AG04450 (cell line): ENCODE results near the gene HOXA2. TPM values are rescaled to one million over a fixed set of nuclear protein-coding genes. Genes with fewer than 3 reads are reported as not detected.

ENCODE experiments used
- CTCF ChIA-PET: fragments of 300-600, 350-600 bp; formaldehyde crosslinking; extraction: SDS; loops from one replicate; lab custom pipeline; 2022; ENCODE audit warnings: antibody characterized with exemption, inconsistent platforms; lab: Charles Lee
- POLR2A ChIA-PET: fragments of 350-600 bp; formaldehyde crosslinking; extraction: SDS; loops from one replicate; lab custom pipeline; 2021; ENCODE audit warnings: antibody characterized with exemption, inconsistent platforms; lab: Yijun Ruan, JAX
- DNase-seq: peaks from one replicate; pipeline ENCODE4 v3.0.0-alpha.2; 2011; ENCODE audit warnings: low read depth, low spot score
- H3K27ac ChIP-seq: one replicate; pipeline ENCODE4 v1.5.1; 2012; ENCODE audit warnings: low read depth, low read length, control low read depth
- H3K27me3 ChIP-seq: one replicate; pipeline ENCODE4 v1.6.0; 2012; ENCODE audit warnings: low read length; ENCODE audit not compliant: control insufficient read depth, insufficient read depth
- H3K4me3 ChIP-seq: 2 replicates; pipeline ENCODE4 v1.5.1; 2011; ENCODE audit warnings: mild to moderate bottlenecking, low read depth, low read length, control low read depth
- H3K9me3 ChIP-seq: 2 replicates; pipeline ENCODE4 v1.5.1; 2012; ENCODE audit warnings: low read length; ENCODE audit not compliant: control insufficient read depth, insufficient read depth
- CTCF ChIP-seq: IDR thresholded peaks from 2 replicates; pipeline ENCODE4 v1.5.1; 2011; ENCODE audit warnings: low read depth, low read length, control low read depth, inconsistent platforms
- polyA minus RNA-seq: library from RNA; depleted of rRNA, polyadenylated mRNA; stranded (reverse); fragments of >200 nt; gene quantifications from 2 replicates; pipeline ENCODE4 v1.2.3, GENCODE V29; 2011; rRNA and poly(A)+ RNA removed
- polyA plus RNA-seq: library from polyadenylated mRNA; depleted of rRNA; stranded (reverse); fragments of >200 nt; gene quantifications from 2 replicates; pipeline ENCODE4 v1.2.3, GENCODE V29; 2011; rRNA removed

HOXA2 gene
- polyA plus RNA-seq (3.1 and 4.1 TPM in 2 replicates), polyA minus RNA-seq (2.4 and 3.0 TPM in 2 replicates)

GRCh38 chr7:27102581-27103442 lies at the start of gene HOXA2:
HOXA2 (minus strand) TSS chr7:27102683; CDS start chr7:27102500, 183 bp downstream.
- H3K4me3 ChIP-seq: peak within 1 kb of the TSS; percentile 70
- DNase-seq: no peak
- POLR2A ChIA-PET: interaction anchor here (0.7 kb wide), 1 partner anchor 17 kb away, joined by 3 read pairs; no protein-coding TSS in a partner anchor
- no peaks in the 10 kb centered on the region for H3K27me3 ChIP-seq
- H3K9me3 ChIP-seq: peaks cover 4% of the 10 kb centered on the region; the same call in 1 of the 2 replicates
- CTCF ChIA-PET: interaction anchor here (0.6 kb wide), 1 partner anchor 249 kb away, joined by 3 read pairs; no protein-coding TSS in a partner anchor
- H3K27ac ChIP-seq: peak within 1 kb of the TSS; percentile 93
- TF ChIP-seq CTCF: no peak

- H3K4me3 ChIP-seq: peak overlapping the region; percentile 73
- DNase-seq: no peak
- H3K27me3 ChIP-seq: peaks cover 6% of the 10 kb centered on the region
- H3K27ac ChIP-seq: peak overlapping the region; percentile 69
- no peak for TF ChIP-seq CTCF
- peaks cover 2% of the 10 kb centered on the region; the same call in 1 of the 2 replicates for H3K9me3 ChIP-seq
- CTCF ChIA-PET: interaction anchor here (0.8 to 5.6 kb wide), 13 partner anchors 10 to 953 kb away, joined by 3 to 24 read pairs (median 4); no protein-coding TSS in a partner anchor
- POLR2A ChIA-PET: interaction anchor here (0.6 to 2.1 kb wide), 6 partner anchors 31 to 951 kb away, joined by 3 to 5 read pairs (median 3); partner anchors contain the start of genes CBX3 and HNRNPA2B1
Measured at GRCh38 chr7:27151341-27151930, 49.0 kb upstream of the HOXA2 start.

- TF ChIP-seq CTCF: peak; percentile 79
- ChIA-PET POLR2A (interaction anchor here (0.6 to 2.1 kb wide), 8 partner anchors 10 to 951 kb away, joined by 3 to 5 read pairs (median 3); partner anchors contain the start of genes CBX3 and HNRNPA2B1), CTCF (interaction anchor here (0.5 to 5.6 kb wide), 20 partner anchors 8 to 1289 kb away, joined by 3 to 24 read pairs (median 4); no protein-coding TSS in a partner anchor)
- Histone ChIP-seq H3K4me3 (peak overlapping the region; percentile 73), H3K27ac (peak overlapping the region; percentile 69), H3K27me3 (peaks cover 3% of the 10 kb centered on the region), H3K9me3 (peaks cover 2% of the 10 kb centered on the region; the same call in 1 of the 2 replicates)
- DNase-seq: no peak
Measured at GRCh38 chr7:27150568-27151340, 48.3 kb upstream of the HOXA2 start.

GRCh38 chr7:27149842-27150567 lies 47.5 kb upstream of the HOXA2 start:
- POLR2A ChIA-PET: interaction anchor here (0.6 to 2.1 kb wide), 4 partner anchors 9 to 950 kb away, joined by 3 to 5 read pairs (median 4); partner anchors contain the start of gene HNRNPA2B1
- peak overlapping the region; percentile 73 for H3K4me3 ChIP-seq

More at GRCh38 chr7:27149842-27150567, 47.5 kb upstream of the HOXA2 start:
- Histone ChIP-seq H3K9me3 (peaks cover 2% of the 10 kb centered on the region; the same call in 1 of the 2 replicates), H3K27me3 (peaks cover 3% of the 10 kb centered on the region), H3K27ac (peak overlapping the region; percentile 52)
- no peak for DNase-seq
- no peak for TF ChIP-seq CTCF
- CTCF ChIA-PET: interaction anchor here (0.5 to 5.6 kb wide), 20 partner anchors 9 to 1288 kb away, joined by 3 to 24 read pairs (median 5); no protein-coding TSS in a partner anchor
